GM18508 (cell line): ENCODE data around the gene ZNF800.

Source experiments
- ATAC-seq: cut with Tn5 transposase; IDR thresholded peaks from one replicate; pipeline ENCODE4 v1.9.1; 2021; ENCODE audit warnings: moderate number of reproducible peaks; ENCODE audit not compliant: insufficient read depth, unreplicated experiment

Gene ZNF800

GRCh38 chr7:127353897-127354296 lies 38.6 kb downstream of the ZNF800 start:
- no peak for ATAC-seq

DNA sequence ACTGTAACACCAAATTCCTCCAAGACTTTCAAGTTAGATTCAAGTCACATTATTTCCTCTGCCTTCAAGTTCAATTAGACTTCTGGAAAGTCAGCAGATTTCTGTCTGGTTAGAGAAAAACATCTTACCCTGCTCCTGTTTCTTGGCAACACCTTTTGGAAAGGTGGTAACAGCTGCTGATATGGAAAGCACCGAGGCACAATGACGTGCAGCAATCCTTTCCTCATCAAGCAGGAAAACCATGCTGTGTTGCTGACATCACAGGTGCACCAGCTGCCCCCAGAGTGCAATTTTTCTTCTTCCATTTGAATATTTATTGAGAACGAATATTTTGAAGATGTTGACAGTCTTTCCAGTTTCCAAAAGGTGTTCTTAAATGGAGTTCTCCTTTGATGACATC lies 41.9 kb downstream of the ZNF800 start:
- no peak for ATAC-seq

- no peak for ATAC-seq
Measured at GRCh38 chr7:127349881-127350280, 42.6 kb downstream of the ZNF800 start.

- no peak for ATAC-seq
Measured at GRCh38 chr7:127348247-127348631, 44.3 kb downstream of the ZNF800 start.

DNA sequence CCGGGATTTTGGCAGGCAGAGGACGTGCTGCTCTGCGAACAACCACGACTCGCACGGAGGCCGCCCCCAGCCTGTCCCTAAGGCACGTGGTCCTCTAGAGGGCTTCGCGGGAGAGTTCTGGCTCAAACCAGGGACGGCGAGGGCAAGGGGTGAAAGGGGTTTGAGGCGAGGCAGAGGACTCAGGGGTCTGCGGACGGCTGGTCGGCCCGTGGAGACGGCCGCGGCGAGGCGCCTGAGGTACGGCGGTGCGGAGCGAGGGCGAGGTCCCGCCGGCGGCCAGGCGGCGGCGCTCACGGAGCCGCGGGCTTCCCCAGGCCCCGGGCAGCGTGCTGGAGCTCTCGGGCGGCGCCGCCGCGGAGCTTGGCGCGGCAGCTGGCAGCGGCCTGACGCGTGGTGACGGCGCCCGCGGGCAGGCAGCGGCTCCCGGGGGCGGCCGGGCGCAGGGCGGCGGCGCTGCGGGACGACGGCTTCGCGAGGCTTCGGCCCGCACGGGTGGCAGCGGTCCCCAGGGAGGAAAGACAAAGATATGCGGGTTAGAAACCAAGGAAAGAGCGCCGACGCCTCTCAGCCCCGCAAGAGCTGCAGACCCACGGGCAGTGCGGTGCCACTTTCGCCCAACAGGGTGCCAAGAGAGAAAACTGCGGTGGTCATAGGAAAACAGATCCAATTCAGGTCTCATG lies 44.8 kb downstream of the ZNF800 start:
- peak; percentile 75 for ATAC-seq

DNA sequence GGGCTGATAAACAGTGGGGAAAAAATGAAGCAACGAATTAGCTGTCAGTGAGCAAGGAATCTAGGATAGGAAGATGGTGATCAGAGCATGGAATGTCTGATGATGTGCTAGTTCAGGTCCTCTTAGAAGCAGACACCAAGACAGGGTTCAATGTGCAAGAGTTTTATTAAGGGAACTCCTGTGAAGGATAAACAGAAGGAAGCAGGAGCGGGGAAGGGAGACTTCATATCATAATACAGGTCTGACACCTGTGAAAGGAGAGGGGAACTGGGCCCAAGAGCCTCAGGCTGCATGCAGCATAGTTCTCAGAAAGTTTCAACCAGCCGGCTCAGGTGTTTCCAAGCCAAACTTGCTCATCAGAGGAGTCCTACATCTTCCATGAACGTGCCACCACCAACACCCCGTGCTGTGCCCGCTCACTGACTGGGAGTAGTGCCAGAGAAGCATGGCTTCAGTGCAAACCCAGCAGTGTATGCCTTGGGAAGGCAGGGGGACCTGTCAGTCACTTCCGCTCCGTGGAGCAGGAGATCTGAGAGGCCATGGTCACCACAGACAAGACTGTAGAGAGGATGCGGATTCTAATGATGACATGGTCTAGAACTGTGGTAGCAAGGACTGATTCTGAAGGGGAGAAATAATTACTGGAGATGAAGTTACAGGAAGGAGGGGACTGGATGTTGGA lies 45.8 kb downstream of the ZNF800 start:
- ATAC-seq, result no peak

GRCh38 chr7:127342596-127342995 lies 49.9 kb downstream of the ZNF800 start:
- no peak for ATAC-seq

DNA sequence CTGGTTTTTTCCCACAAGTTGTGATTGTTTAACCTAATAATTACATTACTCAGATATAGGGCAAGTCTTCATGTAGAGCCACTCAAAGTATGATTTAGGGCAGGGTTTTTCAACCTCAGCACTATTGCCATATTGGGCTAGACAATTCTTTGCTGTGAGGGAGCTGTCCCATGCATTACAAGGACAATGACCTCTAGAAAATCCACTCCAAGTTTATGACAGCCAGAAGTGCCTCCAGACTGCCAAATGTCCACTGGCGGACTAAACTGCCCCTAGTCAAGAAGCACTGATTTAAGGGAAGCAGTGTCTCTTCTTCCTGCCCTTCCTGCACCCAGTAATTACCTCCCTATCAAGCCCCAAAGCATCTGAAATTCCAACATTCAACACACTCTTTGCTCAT lies 54.4 kb downstream of the ZNF800 start:
- no peak for ATAC-seq

DNA sequence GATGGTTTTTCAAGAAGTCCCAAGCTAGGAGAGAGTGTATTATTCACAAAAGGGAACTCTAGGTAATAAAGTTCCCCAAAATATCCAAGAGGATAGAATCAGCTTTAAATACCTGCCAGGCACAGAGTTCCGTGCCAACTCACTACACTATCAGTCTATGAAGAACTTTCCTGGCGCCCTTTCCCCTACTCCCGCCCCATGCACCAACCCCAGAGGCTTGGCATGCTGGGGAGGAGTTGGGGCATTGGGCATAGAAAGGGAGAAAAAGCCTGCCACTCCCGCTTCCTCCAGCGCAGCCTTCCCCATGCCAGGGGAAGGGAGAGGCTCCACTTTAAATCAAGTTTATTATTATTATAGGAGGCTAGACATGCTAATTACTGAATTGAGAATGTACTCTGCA lies 54.9 kb downstream of the ZNF800 start:
- ATAC-seq, result no peak

- ATAC-seq, result no peak
Measured at GRCh38 chr7:127336458-127336857, 56.0 kb downstream of the ZNF800 start.

DNA sequence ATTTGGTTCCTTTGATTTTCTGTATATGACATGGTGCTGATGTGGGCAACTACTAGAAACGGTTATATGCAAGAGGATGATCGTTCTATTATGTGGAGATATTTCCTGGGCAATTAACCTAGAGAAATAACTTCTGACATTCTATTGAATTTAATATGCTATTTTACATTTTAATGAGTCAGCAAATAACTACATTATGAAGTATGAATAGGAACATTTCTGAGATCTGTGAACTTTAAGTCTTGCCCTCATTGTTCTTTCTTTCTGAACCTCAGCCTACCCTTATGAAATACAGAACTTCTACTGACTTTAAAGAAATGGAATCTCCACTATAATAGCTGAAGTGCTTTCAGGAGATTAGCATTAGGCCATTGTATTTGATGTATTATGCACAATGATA lies 59.6 kb downstream of the ZNF800 start:
- ATAC-seq, result no peak

- ATAC-seq, result no peak
Measured at GRCh38 chr7:127330070-127330469, 62.4 kb downstream of the ZNF800 start.

DNA sequence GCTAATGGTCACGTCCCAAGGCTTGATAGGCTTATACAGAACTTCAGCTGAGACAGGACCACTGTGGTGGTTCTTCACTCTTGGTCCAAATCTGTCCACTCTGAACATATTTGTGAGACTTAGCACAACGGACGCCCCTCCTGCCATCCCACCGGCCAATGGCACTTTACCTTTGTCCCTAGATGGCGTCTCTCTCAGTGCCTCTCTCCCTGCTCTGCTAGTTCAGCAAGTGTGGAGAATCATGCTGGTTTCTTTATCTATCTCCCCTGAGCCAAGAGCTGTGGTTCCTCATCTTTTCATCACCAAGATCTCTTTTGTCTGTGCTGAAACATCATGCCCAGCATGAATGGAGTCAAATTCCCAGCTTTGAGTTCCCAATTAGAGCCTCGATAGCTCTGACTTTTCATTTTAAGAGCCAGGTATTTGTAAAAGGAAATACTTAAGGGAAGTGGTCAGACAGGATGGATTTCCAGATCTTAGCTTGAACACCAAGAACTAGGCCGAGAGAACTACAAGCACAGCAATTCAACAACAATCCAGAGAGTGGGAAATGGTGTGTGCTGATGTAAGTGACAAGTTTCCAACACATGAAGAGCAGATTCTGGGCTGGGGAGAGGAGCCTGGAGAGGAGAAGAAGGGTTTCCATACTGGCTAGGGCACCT lies 69.5 kb downstream of the ZNF800 start:
- ATAC-seq, result no peak

GRCh38 chr7:127322351-127322750 lies 70.2 kb downstream of the ZNF800 start:
- no peak for ATAC-seq

DNA sequence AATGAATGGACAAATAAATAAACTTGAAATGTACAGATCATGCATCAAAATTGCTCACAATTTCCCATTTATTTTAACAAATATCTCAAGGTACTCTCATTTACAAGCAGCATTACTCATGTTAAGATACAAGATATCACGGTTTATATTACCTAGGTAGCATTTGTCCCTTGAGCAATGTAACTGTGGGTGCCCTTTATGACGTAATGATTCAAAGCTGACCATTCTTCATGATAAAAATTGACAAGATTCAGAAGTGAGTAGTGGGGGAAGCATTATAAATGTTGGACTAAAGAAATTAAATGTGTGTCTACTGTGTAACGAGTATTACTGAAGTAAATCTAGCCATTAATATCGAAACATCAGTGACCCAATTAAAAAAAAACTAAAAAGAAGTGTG lies 71.5 kb downstream of the ZNF800 start:
- ATAC-seq, result no peak
